HG02798 (cell line): Measurements from ENCODE around the gene CAVIN1.
A peak's percentile ranks its signal among the peaks of the same experiment; 100 is the strongest.
"Not testable (repeated sequence)": the region's sequence is repeated elsewhere in the genome, so short reads cannot be mapped to it uniquely, and the experiment has no call there.

Experiments
- ATAC-seq: cut with Tn5 transposase; IDR thresholded peaks from one replicate; pipeline ENCODE4 v1.9.1; 2021; ENCODE audit warnings: mild to moderate bottlenecking; ENCODE audit not compliant: unreplicated experiment, poor library complexity

CAVIN1 gene

DNA sequence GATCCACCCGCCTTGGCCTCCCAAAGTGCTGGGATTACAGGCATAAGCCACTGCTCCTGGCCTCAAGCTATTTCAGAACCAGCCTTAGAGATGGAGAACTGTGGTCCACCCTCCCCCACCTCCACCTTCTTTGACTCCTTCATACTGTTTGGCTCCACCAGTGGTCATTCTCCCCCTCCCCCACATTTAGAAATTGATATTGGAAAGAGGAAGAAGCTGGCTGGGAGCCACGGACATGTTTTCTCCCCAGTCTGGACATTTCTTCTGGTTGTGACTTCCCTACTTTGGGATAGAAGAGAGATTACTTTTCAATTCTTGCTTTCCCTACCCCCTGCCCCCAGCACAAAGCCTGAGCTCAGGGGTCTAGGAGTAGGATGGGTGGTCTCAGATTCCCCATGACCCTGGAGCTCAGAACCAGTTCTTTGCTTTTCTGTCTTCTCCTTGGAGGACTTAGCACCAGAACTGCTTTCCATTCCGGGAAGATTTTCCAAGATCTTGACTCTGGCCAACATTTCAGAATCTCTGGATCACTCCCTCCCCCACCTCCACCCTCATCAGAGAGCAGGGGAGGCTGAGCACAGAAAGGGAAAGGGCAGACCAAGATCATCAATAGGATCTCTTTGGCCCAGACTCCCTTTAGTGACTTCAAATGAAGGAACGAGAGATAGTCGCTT, 16.3 kb downstream of the CAVIN1 start:
- no peak for ATAC-seq

GRCh38 chr17:42405963-42406495, 17.0 kb downstream of the CAVIN1 start:
- ATAC-seq = no peak

GRCh38 chr17:42405076-42405475, 18.0 kb downstream of the CAVIN1 start:
- no peak for ATAC-seq

DNA sequence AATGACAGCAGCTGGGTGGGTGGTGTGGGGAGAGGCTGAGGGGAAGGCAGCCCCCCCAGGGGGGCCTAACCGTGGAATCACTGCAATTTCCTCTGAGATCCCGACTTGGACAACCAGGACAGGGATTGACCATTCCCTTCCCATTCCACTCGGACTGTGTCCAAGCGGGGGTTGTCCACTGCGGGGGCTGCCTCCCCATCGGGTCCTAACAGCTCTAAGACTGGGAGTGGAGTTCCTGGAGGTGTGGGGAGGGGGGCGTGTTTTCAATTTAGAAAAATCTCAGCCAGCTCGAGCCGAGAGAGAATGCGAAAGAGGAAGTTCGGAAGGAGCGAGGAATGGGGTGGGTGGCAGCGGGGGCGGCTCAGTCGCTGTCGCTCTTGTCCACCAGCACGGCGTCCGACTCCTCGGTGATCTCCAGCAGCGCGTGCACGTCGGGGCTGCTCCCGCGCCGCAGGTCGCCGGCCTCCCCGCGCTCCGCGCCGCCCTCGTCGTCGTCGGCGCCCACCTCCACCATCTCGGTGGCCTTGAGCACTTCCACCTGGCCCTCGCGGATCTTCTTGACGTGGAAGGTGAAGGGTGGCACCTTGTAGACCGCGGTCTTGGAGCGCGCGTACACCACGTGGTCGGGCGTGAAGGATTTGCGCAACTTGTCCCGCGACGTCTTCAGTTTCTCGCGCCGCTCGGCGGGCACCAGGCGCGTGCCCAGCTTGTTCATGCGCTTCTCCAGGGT, 18.6 kb downstream of the CAVIN1 start:
- no peak for ATAC-seq

- ATAC-seq = no peak
Measured at GRCh38 chr17:42403150-42403549, 19.9 kb downstream of the CAVIN1 start.

GRCh38 chr17:42402117-42402516, 20.9 kb downstream of the CAVIN1 start:
- ATAC-seq = no peak

DNA sequence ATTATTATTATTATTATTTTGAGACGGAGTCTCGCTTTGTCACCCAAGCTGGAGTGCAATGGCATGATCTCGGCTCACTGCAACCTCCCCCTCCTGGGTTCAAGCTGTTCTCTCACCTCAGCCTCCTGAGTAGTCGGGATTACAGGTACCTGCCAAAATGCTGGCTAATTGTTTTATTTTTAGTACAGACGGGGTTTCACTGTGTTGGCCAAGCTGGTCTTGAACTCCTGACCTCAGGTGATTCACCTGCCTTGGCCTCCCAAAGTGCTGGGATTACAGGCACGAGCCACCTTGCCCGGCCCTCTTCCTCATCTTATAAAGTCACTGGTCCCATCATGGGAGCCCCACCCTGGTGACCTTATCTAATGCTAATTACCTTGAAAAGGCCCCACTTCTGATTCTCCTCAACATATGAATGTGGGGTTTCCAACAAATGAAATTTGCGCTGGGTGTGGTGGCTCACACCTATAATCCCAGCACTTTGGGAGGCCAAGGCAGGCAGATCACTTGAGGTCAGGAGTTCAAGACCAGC, 22.1 kb downstream of the CAVIN1 start:
- ATAC-seq = not testable (repeated sequence)

- ATAC-seq = no peak
Measured at GRCh38 chr17:42399948-42400843, 22.9 kb downstream of the CAVIN1 start.

DNA sequence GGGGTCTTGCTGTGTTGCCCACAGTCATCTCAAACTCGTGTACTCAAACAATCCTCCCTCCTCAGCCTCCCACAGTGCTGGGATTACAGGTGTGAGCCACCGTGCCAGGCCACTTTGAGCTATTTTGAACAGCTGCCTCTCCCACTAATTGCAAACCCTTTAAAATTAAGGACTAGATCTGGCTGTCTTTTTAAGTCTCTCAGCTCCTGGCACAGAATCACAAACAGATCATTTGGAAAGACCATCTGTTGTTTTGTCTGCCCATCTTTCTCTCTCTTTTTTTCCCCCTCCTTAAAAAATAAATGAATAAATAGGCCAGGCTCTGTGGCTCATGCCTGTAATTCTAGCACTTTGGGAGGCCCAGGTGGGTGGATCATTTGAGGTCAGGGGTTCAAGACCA, 23.9 kb downstream of the CAVIN1 start:
- no peak for ATAC-seq

DNA sequence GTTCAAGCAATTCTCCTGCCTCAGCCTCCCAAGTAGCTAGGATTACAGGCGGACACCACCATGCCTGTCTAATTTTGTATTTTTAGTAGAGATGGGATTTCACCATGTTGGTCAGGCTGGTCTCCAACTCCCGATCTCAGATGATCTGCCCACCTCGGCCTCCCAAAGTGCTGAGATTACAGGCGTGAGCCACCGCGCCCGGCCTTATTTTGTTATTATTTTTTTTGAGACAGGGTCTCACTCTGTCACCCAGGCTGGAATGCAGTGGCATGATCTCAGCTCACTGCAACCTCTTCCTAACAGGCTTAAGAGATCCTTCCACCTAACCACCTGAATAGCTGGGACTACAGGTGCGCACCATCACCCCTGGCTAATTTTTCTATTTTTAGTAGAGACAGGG, 27.5 kb downstream of the CAVIN1 start:
- not testable (repeated sequence) for ATAC-seq

GRCh38 chr17:42394838-42395237, 28.2 kb downstream of the CAVIN1 start:
- ATAC-seq = no peak

GRCh38 chr17:42392692-42393415, 30.2 kb downstream of the CAVIN1 start:
- no peak for ATAC-seq

DNA sequence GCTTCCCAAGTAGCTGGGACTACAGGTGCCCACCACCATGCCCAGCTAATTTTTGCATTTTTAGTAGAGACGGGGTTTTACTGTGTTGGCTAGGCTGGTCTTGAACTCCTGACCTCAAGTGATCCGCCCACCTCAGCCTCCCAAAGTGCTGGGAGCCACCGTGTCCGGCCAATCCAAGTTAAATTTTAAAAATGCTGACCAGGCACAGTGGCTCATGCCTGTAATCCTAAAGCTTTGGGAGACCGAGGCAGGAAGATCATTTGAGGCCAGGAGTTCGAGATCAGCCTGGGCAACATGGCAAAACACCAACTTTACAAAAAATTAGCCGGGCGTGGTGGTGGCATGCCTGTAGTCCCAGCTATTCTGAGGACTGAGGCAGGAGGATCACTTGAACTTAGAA, 31.6 kb downstream of the CAVIN1 start:
- ATAC-seq = not testable (repeated sequence)

DNA sequence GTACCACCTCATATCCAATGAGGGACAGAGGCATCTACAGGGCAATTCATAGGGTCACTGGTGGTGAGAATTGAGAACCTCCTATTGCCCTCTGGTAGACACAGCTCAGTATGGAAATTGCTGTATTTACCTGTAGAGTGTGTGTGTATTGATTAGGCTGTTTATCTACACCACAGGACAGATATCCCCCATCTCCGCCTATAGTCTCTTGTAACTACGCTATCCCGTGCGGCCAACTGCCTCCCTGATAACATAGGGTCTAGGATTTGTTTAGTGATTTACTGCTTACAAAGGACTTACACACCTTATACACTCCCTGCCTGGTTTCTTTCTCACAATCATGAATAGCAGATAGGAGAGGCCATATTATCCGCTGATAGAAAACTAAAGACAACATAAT, 33.2 kb downstream of the CAVIN1 start:
- no peak for ATAC-seq

DNA sequence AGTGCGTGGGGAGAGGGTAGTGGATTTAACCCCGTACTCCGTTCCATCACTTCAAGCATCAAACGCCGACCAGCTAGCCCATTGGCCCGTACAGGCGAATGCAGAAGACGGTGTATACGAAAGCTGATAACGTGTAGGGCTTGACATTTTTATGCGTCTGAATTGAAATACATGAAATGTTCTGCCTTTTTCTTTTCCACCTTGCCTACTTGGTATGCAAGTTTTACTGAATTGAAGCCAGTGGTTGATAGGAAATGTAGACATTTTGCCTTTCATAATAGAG, 34.0 kb downstream of the CAVIN1 start:
- no peak for ATAC-seq

DNA sequence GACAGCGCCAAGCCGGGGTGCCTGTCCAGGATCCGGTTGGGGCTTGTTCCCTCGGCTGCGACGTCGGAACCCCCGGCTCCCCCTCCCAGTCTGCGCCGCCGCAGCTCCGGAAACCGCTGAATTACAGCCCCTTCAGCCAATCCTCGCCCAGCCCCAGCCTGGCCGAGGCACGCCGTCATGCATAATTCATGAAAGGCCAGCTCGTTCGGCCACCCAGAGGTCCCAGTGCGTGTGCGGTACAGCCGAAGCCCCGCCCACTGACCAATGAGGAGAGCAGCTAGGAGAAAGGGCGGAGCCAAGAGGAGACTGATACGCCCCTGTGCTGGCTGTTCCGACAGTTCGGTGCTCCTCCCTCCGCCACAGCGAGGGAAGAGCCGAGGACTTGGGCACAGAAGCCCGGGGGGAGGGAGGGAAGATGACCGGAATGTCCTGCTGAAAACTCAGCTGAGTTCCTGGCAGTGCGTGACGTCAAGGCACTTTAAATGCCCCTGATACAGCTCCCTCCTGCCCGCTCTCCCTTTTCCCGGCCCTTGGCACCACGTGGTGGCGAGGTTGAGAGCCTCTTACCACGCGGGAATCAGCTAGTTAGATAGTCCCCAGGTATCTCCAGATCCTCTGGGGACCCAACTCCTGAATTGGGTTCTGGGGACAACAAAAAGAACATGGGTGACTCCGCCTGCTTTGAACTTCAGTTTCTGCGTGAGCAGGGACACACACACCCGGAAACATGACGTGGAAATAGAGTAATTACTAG, 34.5 kb downstream of the CAVIN1 start, which contains the start of gene STAT3:
STAT3 (minus strand) TSS at position 62 of the 754 bp plus-strand sequence. CDS start 39,926 bp downstream, outside the sequence.
- ATAC-seq = peak; percentile 93

GRCh38 chr17:42387661-42388380, 35.2 kb downstream of the CAVIN1 start:
- ATAC-seq = no peak

DNA sequence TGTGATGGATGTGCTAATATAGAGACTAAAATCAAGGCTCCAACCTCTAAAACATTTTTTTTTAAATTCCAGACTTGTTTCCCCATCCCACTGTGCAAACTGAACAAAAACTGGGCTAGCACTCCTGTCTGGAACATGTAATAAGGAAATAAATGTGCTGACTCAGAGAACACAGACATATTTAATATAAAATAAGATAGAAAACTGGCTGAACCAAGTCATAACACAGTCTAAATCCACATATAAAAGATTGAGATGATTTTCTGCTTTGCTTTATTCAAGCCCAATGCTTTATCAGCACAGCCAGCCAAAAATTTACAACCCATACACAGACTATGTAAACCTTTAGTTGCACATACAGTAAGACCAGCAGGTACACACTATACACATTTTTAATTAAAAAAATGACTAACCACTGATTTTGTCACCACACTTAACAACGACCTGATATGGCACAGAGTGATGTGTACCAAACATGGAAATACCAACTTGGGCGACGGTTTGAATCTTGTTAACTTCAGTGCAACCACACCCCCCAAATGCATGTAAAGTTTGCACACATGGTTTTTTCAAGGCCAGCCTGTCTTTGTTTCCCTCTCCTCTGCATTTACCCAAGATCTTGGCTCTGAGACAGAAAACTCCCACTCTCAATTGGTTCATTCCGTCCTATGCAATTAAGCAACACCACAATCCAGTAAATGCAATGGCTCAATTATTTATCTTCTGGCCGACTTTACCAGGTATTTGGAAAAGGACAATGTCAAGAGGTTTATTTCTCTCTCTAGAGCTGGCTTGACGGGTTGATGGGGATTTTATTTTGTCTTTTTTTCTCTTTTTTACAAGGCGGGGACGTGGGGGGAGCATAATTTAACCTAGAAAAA, 36.0 kb downstream of the CAVIN1 start:
- no peak for ATAC-seq
